Measurements from ENCODE around the gene SLC37A1. TPM values are rescaled to one million over a fixed set of nuclear protein-coding genes. Genes with fewer than 3 reads are reported as not detected.
"Not testable (repeated sequence)": the region's sequence is repeated elsewhere in the genome, so short reads cannot be mapped to it uniquely, and the experiment has no call there.

Gene SLC37A1
- polyA plus RNA-seq (ENCODE audit: insufficient read length): 2.7 TPM

DNA sequence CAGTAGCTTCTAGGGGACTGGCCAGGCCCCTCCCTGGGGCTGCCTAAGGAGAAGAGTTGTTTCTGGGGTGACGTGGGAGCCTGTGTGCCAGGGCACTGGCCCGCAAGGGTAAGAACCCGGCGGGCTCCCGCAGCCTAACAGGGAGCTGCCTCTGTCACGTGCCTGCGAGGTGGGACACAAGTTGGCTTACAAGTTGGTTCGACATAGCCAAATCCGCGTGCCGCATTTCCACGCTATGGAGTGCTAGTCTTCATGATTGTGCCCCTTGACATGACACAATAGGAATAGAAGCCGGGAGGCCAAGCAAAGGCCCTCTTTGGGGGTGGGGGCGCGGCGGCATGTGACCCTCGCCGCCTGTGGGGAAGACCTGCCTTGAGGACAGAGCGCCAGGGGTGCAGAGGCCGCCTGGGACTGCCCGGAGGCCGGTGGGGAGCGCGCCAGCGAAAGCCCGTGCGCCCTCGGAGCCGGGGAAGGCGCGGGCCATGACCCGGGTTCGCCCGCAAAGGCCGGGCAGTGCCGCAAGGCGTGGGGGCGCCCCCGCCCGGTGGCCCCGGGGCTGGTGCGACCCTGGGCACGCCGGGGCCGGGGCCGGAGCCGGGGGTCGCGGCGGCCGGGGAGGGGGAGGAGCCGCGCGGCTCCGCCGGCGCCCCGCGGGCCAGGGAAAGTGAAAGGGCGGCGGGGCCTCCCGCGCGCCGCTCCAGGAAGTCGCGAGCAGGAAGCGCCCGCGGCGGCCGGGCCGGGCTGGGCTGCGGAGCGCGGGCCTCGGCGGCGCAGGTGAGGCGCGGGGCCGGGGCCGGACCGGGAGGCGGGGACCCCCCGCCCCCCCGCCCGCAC lies at the start of gene SLC37A1:
TSS of gene SLC37A1 (plus strand) at position 702 of the 834 bp plus-strand sequence. CDS start 4,603 bp downstream, outside the sequence.
- DNase-seq (ENCODE audit: low read depth): no peak

DNA sequence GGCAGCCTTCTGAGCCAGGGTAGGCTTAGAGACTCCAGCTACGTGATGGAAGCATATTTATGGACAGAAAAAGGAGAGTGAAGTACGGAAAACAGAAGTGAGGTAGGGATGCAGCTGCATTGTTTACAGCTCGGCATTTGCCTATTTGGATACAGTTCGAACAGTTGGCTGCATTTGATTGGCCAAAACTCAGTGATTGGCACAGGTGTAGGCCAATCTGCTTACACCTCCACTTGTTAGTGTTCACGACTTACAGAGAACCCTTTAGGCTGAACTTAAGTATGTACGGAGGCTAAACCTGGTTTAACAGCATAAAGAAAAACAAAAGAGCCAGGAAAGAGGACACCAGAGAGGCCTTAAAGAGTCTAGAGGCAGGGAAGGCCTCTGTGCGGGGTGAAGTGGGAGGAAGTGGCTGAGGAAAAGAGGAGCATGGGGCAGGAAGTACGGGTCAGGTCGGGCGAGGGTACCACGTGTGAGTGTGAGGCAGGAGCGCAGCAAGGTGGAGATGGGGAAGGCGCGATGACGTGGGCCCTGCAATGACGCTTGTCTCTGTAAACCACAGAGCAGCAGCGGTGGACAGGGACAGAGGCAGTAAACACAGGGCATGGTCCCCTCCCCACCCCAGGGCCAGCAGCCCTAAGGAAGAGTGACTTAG lies 49.7 kb upstream of the SLC37A1 start:
- no peak for DNase-seq (ENCODE audit: low read depth)

DNA sequence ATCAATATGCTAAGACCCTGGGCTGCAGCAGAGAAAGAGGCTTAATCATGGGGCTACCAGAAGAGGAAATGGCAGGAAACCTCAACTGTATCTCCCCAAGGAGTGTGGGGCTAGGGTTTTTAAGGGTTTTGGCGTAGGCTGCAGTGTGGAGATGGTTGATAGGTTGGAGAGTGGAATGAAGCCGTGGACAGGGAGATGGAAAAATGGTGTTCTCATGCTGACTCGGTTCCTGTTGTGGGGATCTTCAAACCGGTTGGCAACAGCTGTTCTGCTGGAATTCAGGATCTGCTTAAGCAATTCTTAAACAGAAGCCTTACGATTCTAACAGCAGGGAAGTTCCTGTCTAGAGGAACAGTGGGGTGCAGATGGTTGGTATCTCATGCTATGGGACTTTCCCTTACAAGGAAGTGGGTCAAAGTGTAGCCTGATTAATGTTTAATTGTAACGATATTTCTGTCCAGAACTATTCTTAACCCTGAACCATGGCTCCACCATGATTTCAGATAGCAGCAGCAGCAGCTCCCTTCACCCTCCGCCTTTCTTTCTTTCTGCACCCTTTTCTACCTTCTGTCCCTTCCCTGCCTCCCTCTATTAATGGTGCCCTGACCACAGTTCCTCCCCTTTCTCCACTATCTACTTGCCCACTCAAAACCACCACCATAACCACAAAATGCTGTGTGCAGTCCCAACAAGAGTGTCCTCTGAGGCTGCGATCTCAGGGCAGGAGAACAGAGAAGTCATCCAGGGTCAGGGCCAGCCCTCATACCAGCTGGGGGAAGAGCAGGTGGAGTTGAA lies 48.4 kb upstream of the SLC37A1 start:
- no peak for DNase-seq (ENCODE audit: low read depth)

DNA sequence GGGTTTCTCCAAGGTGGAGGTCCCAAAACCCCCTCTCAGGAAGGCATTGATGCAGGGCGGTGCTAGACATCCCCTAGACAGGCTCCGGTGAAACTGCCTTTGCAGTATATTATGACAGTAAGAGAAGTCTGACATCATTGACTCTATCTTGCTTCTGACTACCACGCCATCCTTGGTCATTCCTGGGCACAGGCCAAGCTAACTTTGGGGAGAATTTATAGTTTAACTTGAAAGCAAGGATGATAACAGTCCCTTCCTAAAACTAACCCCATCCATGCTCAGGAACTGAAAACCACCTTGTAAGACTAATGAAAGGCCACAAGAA lies 47.9 kb upstream of the SLC37A1 start:
- no peak for DNase-seq (ENCODE audit: low read depth)

DNA sequence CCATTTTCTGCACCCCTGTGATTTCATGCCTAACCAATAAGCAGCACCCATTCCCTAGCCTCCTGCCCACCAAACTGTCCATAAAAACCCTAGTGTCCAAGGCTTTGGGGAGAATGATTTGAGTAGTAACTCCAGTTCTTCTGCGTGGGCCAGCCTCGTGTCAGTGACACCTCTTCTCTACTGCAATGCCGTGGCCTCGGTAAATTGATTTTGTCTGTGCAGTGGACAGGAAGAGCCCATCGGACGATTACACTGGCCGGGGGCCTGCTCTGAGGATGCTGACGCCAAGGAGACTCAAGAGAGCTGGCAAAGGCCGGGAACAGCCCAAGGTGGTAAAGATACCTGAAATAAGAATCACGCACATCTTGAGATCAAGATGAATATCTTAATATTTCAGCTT lies 47.0 kb upstream of the SLC37A1 start:
- DNase-seq (ENCODE audit: low read depth): no peak

DNA sequence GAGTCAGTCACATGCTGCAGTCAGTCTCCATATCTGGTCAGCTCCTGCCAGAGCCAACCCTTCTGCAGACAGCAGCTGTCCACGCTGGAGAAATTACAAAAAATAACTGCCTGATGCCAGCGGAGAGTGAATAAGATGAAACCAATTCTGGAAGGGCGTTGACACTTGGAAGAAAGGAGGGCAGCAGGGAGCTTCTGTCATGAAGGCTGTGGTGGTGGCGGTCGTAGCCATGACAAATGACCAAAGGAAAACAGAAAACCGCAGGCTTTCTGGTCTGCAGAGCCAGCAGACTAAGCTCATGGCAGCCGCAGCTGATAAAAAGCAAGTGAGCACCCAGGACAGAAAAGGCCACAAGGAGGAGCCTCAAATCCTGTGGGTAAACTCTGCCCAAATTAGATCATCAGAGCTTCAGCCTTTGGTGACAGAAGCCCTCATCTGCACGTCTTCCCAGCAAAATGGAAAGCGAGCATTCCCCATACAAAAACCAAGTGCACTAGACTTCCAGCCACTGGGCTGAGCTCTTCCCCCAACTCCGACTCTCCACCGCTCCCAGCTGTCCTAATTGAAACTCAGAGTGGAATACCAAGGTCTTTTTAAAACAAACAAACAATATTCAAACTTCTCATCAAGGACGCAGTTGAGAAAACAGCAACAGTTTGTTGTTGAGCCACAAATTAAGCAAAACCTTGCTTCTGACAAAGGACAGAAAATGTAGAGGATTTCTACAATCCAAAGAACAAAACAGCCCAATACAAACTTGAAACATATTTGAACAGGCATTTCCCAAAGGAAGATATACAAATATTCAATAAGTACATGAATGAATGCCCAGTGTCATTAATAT lies 46.3 kb upstream of the SLC37A1 start:
- no peak for DNase-seq (ENCODE audit: low read depth)

DNA sequence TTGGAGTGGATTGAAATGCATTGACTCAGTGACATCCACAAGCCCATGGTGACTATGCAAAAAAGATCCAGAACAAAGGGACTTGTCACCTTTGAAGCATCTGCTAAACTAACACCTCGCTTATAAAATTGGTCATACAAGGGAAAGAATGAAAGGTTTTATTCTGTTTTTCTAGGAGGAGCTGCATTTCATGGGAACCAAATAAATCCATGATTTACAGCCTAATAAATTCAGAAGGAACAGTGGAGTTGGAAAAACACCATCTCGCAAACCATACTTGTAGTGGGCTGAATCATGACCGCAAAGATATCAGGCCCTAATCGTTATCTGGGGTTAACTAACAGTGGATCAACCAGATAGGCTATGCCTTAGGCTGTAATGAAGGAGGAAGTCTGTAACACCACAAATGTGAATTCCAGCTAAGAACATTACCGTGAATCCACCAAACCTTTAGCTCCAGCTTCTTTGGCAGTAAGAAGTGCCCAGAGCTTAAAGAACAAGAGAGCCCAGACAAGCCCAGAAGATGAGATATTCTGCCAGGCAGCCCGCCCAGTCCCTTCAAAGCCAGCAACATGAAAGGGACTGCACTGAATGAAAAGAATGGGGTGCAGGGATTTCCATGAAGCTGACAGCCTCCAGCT lies 45.0 kb upstream of the SLC37A1 start:
- no peak for DNase-seq (ENCODE audit: low read depth)

DNA sequence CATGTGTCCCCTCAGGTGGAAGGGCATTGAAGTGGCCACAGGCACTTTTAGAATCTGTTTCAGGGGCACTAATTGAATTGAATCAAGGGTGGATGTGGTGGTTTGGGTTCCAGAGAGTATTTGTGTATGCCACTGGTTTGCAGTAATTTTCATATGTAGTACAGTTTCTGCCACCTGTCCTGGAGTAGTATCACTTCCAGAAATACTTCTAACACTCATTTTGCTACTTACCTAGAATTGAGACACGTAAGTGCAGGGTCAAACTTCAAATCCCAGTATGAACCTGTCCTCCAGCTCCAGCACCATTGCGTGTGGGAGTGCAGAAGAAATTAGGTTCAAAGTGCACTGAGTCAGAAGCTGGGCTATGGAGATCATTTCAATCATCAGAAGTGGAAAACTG lies 44.4 kb upstream of the SLC37A1 start:
- DNase-seq (ENCODE audit: low read depth): no peak

DNA sequence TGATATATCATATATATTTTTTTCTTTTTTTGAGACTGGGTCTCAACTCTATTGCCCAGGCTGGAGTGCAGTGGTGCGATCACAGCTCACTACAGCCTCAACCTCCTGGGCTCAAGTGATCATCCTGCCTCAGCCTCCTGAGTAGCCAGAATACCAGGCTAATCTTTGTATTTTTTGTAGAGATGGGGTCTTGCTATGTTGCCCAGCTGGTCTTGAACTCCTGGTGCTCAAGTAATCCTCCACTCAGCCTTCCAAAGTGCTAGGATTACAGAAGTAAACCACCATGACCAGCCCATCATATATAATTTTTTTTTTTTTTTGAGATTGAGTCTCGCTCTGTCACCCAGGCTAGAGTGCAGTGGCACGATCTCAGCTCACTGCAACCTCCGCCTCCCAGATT lies 43.9 kb upstream of the SLC37A1 start:
- not testable (repeated sequence) for DNase-seq (ENCODE audit: low read depth)

DNA sequence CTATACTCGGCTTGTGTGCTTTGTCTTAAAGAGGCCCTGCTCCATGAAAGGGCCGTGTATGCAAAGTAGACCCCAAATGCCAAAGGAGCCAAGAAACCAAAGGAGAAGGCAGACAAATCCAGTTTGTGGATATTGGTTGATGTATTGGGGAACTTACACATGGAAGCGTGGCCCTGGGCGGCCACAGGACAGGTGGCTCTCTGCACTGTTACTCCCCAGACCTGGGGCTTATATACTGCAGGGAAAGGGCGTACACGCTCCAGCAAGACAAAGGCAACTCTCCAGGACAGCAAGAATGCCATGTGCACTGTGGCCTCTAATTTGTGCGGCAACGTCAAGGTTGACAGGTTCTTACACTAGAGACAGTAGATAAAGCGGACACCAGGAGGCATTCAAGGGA lies 42.4 kb upstream of the SLC37A1 start:
- no peak for DNase-seq (ENCODE audit: low read depth)

DNA sequence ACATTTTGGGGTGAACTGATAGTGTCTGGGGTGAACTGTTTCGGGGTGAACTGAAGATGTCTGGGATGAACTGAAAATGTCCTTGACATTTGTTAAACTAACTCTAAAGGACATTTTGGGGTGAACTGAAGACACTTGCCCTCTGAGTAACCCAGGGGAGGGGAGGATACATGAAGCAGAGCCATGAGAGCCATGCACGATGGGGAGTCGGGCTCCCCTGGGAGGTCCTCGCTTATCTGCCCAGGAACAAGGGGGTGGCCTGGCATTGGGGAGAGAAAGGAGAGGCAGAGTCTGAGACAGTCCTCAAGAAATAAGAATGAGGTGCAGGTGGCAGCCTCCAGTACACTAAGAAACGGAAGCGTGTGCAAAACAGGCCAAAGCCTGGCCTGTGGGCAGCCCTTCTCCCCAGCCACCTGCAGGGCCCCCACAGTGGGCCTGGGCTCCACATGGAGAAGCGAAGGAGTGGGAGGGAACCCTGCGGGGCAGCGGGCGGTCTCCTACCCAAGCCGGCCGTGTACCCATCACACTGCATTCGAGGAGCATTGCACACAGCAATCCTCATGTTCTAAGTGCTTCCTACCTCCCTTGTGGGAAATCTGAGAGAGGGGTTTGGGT lies 41.8 kb upstream of the SLC37A1 start:
- DNase-seq (ENCODE audit: low read depth): no peak

DNA sequence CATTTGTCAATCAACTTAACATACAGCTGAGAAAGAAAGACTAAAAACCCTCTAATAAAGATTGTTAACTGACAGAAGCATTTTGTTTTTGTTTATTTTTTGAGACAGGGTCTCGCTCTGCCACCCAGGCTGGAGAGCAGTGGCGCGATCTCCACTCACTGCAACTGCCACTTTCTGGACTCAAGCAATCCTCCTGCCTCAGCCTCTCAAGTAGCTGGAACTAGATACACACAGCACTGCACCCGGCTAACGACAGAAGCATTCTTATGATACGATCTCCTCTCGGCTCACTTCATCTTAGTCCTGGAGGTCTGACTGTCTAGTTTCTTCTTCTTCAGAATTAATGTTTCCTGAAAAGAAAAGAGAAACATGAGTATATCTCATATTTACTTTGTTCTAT lies 41.1 kb upstream of the SLC37A1 start:
- DNase-seq (ENCODE audit: low read depth): no peak

DNA sequence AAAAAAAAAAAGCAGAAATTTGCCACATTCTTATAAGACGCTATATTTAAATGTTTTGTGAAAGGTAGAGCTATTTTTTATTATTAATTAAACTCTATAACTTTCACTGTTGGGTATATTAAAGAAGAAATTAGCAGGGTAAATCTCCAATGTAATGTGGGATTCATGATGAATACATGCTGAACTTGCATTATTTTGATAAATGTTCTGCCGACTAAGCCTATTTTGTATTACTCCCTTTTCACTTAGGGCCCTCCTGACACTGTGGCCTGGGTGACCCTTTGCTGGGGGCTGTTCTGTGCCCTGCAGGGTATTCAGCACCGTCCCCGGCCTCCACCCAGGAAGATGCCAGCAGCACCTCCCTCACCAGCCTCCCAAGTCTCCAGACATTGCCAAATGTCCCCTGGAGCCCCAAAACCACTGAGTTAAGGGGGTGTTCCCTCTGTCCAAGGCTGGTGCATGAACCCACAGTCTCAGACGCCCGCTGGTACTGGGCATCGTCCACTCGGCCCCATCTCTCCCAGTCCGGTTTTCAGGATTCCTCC lies 40.1 kb upstream of the SLC37A1 start:
- no peak for DNase-seq (ENCODE audit: low read depth)

DNA sequence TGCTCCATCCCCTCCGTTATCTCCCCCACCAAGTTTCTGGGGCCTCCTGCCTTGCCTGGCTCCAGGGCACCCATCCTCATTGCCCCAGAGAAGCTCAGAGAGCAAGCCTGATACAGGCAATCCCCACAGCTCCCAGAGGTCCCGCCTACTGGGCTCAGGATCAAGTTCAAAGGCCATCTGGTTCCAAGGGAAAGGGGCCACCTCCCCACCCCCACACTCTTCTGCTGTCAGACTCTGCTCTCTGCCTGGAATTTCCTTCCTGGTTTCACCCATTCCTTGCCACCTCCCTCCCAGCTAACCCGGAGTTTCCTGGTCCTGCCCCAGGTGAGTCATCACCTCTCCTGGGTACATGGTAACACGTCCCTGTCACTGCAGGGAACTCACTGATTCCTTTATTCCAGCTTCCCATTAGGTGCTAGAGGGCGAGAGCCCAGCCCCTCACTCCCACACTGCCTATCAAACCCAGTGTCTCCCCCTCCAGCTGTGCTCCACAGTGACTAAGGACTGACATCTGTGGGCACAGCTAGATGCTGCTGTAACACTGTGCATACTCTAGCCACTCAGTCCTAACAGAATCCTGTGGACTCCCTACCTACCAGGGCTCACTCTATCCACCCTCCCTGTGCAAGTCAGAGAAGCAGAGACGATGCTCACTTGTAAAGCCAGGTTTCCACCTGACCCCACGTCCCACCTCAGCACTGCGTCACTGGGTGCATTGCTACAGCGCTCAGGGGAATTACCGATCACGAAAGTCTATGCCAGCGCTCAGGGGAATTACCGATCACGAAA lies 39.4 kb upstream of the SLC37A1 start:
- DNase-seq (ENCODE audit: low read depth): no peak

DNA sequence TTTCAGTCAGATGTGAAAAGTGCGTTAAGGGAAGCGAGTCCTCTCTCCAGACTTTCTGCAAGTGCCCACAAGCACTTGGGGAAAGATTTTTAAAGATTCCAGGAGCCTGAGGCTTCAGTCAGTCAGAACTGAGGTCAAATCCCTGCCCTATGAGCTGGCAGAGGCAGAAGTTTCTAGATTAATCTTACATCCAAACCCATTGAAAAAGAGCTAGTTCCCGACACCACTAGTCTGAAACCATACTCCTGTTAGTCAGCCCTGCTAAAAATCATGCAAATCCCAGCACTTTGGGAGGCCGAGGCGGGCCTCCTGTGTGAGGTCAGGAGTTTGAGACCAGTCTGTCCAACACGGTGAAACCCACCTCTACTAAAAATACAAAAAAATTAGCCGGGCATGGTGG lies 38.6 kb upstream of the SLC37A1 start:
- no peak for DNase-seq (ENCODE audit: low read depth)

DNA sequence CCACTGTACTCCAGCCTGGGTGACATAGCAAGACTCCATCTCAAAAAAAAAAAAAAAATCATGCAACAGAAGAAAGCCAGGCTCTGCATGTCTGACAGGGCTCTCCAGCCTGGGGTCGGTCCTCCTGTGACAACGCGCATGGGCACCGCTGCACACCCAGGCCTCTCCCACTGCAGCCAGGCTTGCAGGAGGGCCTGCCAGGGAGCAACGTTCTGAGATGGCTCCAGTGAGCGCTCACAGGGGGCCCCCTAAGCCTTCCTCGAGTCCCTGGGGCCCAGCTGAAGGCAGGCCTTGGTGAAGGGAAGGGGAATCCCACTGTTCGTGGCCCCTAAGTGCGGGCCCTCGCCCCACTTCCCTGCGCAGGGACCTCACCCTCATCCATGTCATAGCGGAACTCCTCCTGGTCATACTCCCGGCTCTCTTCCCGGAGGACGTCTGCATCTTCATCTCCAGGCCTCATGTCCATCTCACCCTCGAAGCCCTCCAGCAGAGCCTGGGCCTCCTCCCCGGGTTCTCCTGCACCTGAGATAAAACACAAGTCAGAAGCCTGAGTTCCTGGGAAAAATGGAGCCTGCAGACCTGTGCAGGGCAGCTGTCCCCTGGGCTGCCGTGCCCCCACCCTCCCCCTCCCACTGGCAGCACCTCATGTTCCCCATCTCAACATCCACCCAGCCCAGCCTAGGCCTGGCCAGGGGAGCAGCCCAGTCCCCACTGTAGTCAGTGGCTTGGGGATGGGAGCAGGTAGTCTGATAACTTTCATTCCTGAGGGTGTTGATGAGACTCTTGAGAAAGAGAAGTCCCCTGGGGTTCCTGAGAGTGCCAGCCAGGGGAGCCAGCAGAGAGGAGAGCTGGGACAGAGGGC lies 37.9 kb upstream of the SLC37A1 start:
- DNase-seq (ENCODE audit: low read depth): no peak

DNA sequence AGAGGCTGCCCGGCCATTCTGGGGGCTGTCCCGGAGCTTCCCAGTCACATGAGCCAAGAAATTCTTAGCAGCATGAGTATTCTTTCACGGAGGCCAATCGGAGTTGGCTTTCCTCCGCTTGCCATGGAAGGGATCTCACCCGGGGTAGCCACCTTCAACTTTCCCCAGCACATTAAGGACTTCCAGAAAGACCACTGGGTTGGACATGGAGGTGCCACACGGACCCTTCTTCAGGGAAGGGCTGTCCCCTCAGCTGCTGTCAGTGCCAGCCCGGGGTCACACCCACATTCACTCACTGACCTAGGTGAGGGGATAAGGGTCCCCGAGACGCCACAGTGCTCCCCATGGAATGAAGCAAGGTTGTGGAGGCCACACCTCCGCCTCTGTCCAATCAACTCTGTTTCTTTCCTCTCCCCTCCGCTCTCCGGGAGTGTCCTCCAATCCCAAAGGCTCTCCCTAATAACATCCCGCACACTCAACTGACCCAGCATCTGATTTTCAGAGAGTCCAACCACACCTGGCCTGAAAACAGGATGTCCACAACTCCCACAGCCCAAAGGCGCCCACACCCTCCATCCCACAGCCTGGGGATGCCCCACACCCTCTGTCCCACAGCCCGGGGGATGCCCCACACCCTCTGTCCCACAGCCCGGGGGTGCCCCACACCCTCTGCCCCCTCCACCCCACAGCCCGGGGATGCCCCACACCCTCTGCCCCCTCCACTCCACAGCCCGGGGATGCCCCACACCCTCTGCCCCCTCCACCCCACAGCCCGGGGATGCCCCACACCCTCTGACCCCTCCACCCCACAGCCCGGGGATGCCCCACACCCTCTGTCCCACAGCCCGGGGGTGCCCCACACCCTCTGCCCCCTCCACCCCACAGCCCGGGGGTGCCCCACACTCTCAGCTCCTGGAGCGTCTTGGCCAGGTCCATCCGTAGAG lies 37.0 kb upstream of the SLC37A1 start:
- DNase-seq (ENCODE audit: low read depth): no peak

All from forelimb muscle (tissue), 1 donor.